GM19035 (cell line): ENCODE results near the gene ANO10.

ENCODE experiments used
- ATAC-seq: cut with Tn5 transposase; IDR thresholded peaks from one replicate; pipeline ENCODE4 v1.9.1; 2021; ENCODE audit not compliant: unreplicated experiment

Gene ANO10

GRCh38 chr3:43353923-43354670 is 267.7 kb downstream of the ANO10 start:
- no peak for ATAC-seq

- no peak for ATAC-seq
Measured at GRCh38 chr3:43353393-43353792, 268.4 kb downstream of the ANO10 start.

- ATAC-seq: no peak
Measured at GRCh38 chr3:43349716-43350115, 272.1 kb downstream of the ANO10 start.

GRCh38 chr3:43348852-43349574 is 272.8 kb downstream of the ANO10 start:
- ATAC-seq: no peak

GRCh38 chr3:43348350-43348749 is 273.5 kb downstream of the ANO10 start:
- ATAC-seq: no peak

GRCh38 chr3:43347774-43348173 is 274.0 kb downstream of the ANO10 start:
- no peak for ATAC-seq

GRCh38 chr3:43346978-43347749 is 274.6 kb downstream of the ANO10 start:
- ATAC-seq: no peak

GRCh38 chr3:43345877-43346276 is 275.9 kb downstream of the ANO10 start:
- ATAC-seq: no peak

- no peak for ATAC-seq
Measured at GRCh38 chr3:43345246-43345645, 276.6 kb downstream of the ANO10 start.

- no peak for ATAC-seq
Measured at GRCh38 chr3:43344520-43344919, 277.3 kb downstream of the ANO10 start.

- ATAC-seq: no peak
Measured at GRCh38 chr3:43343815-43344214, 278.0 kb downstream of the ANO10 start.

- no peak for ATAC-seq
Measured at GRCh38 chr3:43343185-43343584, 278.6 kb downstream of the ANO10 start.

- no peak for ATAC-seq
Measured at GRCh38 chr3:43341788-43342187, 280.0 kb downstream of the ANO10 start.

- ATAC-seq: no peak
Measured at GRCh38 chr3:43340403-43340802, 281.4 kb downstream of the ANO10 start.

GRCh38 chr3:43338295-43338694 is 283.5 kb downstream of the ANO10 start:
- no peak for ATAC-seq

- ATAC-seq: no peak
Measured at GRCh38 chr3:43335799-43336198, 286.0 kb downstream of the ANO10 start.

GRCh38 chr3:43334976-43335375 is 286.8 kb downstream of the ANO10 start:
- no peak for ATAC-seq

GRCh38 chr3:43331381-43331780 is 290.4 kb downstream of the ANO10 start:
- no peak for ATAC-seq

- ATAC-seq: no peak
Measured at GRCh38 chr3:43330981-43331380, 290.8 kb downstream of the ANO10 start.

- no peak for ATAC-seq
Measured at GRCh38 chr3:43328653-43329052, 293.2 kb downstream of the ANO10 start.

- ATAC-seq: no peak
Measured at GRCh38 chr3:43327582-43327979, 294.2 kb downstream of the ANO10 start.
